GM08714 (cell line): ENCODE data around the gene NOTCH2.

Source experiments
- H3K4me3 ChIP-seq: fragments of 200-500 bp; sonication (Bioruptor generic); 2 replicates; pipeline ENCODE4 v1.5.1; 2014; ENCODE audit warnings: mild to moderate bottlenecking, low read length, inconsistent platforms
- ZNF274 ChIP-seq: IDR thresholded peaks from 2 replicates; pipeline ENCODE4 v1.6.1; 2012; ENCODE audit warnings: mild to moderate bottlenecking, low read depth, low read length

NOTCH2 gene

DNA sequence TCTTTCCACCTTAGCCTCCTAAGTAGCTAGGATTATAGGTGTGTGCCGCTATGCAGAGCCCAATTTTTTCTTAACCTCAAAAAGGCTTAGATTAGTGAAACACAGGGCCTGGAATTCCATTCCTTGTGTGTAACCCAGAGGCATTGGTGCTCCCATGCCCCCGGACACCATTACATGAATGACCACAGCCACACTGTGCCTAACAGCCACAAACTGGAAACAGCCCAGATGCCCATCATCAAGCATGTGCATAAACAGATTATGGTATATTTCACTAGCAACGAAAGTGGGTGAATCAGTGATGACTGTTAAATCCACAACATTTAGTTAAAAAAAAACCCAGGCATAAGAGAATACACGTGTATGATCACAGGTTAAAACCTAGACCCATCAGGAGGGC, 197.6 kb downstream of the NOTCH2 start:
- no peak for TF ChIP-seq ZNF274
- no peak overlapping the region for H3K4me3 ChIP-seq

GRCh38 chr1:119870917-119871596, 198.4 kb downstream of the NOTCH2 start:
- H3K4me3 ChIP-seq, result no peak overlapping the region
- no peak for TF ChIP-seq ZNF274

GRCh38 chr1:119869995-119870394, 199.5 kb downstream of the NOTCH2 start:
- no peak overlapping the region for H3K4me3 ChIP-seq
- TF ChIP-seq ZNF274, result no peak

- no peak for TF ChIP-seq ZNF274
- no peak overlapping the region for H3K4me3 ChIP-seq
Measured at GRCh38 chr1:119868176-119868575, 201.3 kb downstream of the NOTCH2 start.

GRCh38 chr1:119866451-119866850, 203.0 kb downstream of the NOTCH2 start:
- no peak for TF ChIP-seq ZNF274
- no peak overlapping the region for H3K4me3 ChIP-seq

DNA sequence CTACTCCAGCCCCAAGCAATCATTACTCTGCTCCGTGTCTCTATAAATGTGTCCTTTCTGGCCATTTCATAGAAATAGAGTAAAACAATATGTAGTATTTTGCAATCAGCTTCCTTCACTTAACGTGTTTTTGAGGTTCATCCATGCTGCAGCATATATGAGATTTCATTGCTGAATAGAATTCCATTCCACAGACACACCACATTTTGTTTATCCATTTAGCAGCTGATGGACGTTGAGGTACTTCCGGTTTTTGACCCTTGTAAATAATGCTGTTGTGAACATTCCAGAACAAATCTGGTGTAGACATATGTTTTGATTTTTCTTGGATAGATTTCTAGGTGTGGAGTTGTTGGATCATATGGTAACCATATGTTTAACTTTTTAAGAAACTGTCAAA, 203.8 kb downstream of the NOTCH2 start:
- no peak overlapping the region for H3K4me3 ChIP-seq
- TF ChIP-seq ZNF274, result no peak

- H3K4me3 ChIP-seq, result no peak overlapping the region
- TF ChIP-seq ZNF274, result no peak
Measured at GRCh38 chr1:119862276-119862675, 207.2 kb downstream of the NOTCH2 start.
